ENCODE results near the gene NID2.

DNA sequence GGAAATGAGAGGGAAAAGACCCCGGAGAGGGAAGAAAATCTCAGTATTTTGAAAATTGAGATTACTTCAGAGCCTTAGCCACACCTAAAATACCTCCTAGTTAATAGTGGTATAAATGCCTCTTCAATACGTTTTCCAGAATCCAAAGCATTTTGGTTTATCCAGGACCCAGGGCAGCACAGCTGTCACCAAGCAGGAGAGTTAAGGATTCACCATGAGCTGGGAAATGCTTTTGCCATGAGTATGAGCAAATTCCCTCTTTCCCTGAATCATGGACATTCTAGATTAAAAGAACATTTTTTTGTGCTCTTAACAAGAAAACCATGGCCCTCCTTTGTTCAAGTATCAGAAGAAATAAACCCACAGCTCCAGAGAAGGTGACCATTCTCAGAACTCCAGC is 101.3 kb downstream of the NID2 start:
- TF ChIP-seq SMC3 (IDR thresholded peaks at IDR 0.05; ENCODE audit: borderline replicate concordance, low read length) (no peak), CEBPB (IDR thresholded peaks at IDR 0.05; ENCODE audit: borderline replicate concordance in 1 of 2, low read depth in 2 of 2, low read length in 2 of 2) (no peak), MYC (IDR thresholded peaks at IDR 0.05; ENCODE audit: insufficient read depth, insufficient read length, insufficient replicate concordance, low read length, severe bottlenecking) (no peak), CTCF (IDR thresholded peaks at IDR 0.05 in 2 of 3, conservative IDR thresholded peaks at IDR 0.05 in 1 of 3; ENCODE audit: control insufficient read depth in 2 of 3, extremely low read depth in 1 of 3, insufficient read depth in 1 of 3, low read depth in 3 of 3, low read length in 3 of 3) (no peak), FOXM1 (IDR thresholded peaks at IDR 0.05; ENCODE audit: low read depth, low read length) (no peak), RBBP5 (conservative IDR thresholded peaks at IDR 0.05) (no peak), BMI1 (IDR thresholded peaks at IDR 0.05; ENCODE audit: borderline replicate concordance) (no peak), NFXL1 (IDR thresholded peaks at IDR 0.05; ENCODE audit: borderline replicate concordance) (no peak)

Measured in GM12878 (cell line).